Esophagus squamous epithelium (tissue), 5 donors: ENCODE data around the gene C3. TPM values are rescaled to one million over a fixed set of nuclear protein-coding genes. Genes with fewer than 3 reads are reported as not detected.
A peak's percentile ranks its signal among the peaks of the same experiment; 100 is the strongest.

ENCODE experiments used
- DNase-seq: peaks from one replicate; lab custom pipeline; 2025; lab: John Stamatoyannopoulos, UW
- H3K27ac ChIP-seq, 4 donors: fragments of 200-600 bp; sonication (generic); one replicate each; pipeline ENCODE4 v1.5.1; 2016 to 2019; ENCODE audit warnings: mild to moderate bottlenecking in 1 of 4
- H3K27me3 ChIP-seq, 4 donors: fragments of 200-600 bp; sonication (generic); 1 replicate in 3 of 4; 2 replicates in 1 of 4; pipeline versions ENCODE4 v1.5.1 to v1.6.0; 2017 to 2021; ENCODE audit warnings: antibody characterized with exemption in 1 of 4
- H3K36me3 ChIP-seq, 3 donors: fragments of 200-600 bp; sonication (generic); one replicate each; pipeline ENCODE4 v1.5.1; 2016 to 2019
- H3K4me1 ChIP-seq, 3 donors: fragments of 200-600 bp; sonication (generic); one replicate each; pipeline ENCODE4 v1.5.1; 2017 to 2019
- H3K4me3 ChIP-seq, 4 donors: fragments of 200-600 bp; sonication (generic); 1 replicate in 3 of 4; 2 replicates in 1 of 4; pipeline ENCODE4 v1.5.1; 2016 to 2019; ENCODE audit warnings: mild to moderate bottlenecking in 2 of 4, moderate library complexity in 1 of 4
- H3K9me3 ChIP-seq, 3 donors: fragments of 200-600 bp; sonication (generic); one replicate each; pipeline ENCODE4 v1.5.1; 2016 to 2019
- POLR2A ChIP-seq, 4 donors: fragments of 450-650 bp; IDR thresholded peaks; one replicate each; pipeline ENCODE4 v1.6.1; 2017; ENCODE audit warnings: antibody characterized with exemption in 4 of 4, mild to moderate bottlenecking in 4 of 4, moderate library complexity in 3 of 4
- WGBS, 2 donors: methylation state at CpG; one replicate each; pipeline ENCODE4 v1.1.5; 2018; 5-methylcytosine and 5-hydroxymethylcytosine counted together
- intact Hi-C: fragments of 100-400 bp; cut with DNase I; formaldehyde crosslinking; loops from one replicate; pipeline ENCODE4 v1.15.0; 2022
- total RNA-seq, 4 donors: library from RNA; depleted of rRNA; stranded (reverse); fragments of >200 nt; gene quantifications; one replicate each; pipeline ENCODE4 v1.1.0, GENCODE V29; 2016
- TF ChIP-seq, protein P1 (sequence below), 6 experiments: fragments of 450-650 bp in 4 of 6; fragments of 200-600 bp in 2 of 6; sonication (generic) in 2 of 6; IDR thresholded peaks; one replicate each; pipeline ENCODE4 v1.5.1; 2016 to 2019; ENCODE audit warnings: antibody characterized with exemption in 6 of 6, mild to moderate bottlenecking in 4 of 6, moderate library complexity in 4 of 6
- donor health status: DM: yes; HTN: yes; CAD: no.

Gene C3
- total RNA-seq, 4 donors from 2014 or later = 12.0 to 501 (median 189) TPM

DNA sequence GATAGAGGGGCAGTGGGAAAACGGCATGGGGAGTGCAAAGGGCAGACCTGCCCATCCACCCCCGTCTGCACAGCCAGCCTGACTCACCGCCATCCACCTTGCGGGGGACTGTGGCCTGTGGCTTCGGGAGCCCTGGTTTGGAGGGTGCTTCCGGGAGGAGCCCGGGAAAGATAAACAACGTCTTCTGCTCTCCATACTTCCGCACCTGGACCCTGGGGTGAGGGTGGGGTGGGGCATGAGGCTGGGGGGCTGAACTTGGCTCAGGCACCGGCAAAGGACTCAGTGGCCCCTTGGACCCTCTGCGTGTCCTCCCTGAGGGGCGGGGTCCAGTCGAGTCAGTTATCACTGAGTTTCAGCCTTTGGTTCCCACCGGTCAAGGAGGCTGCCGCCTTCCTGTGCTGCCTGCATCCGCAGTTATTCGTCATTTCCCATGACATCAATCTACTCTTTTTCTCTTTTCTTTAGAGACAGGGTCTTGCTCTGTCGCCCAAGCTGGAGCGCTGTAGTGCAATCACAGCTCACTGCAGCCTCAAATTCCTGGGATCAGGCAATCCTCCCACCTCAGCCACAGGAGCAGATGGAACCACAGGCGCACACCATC, 13.7 kb upstream of the C3 start:
- Histone ChIP-seq H3K36me3 (peaks cover 15 to 59% (median 19%) of the 10 kb centered on the region in 3 donors), H3K4me3 (no peak overlapping the region), H3K4me1 (peaks cover 20 to 58% (median 23%) of the 10 kb centered on the region in 3 donors), H3K27ac (no peak overlapping the region), H3K27me3 (no peaks in the 10 kb centered on the region), H3K9me3 (no peaks in the 10 kb centered on the region)
- intact Hi-C loops = no loop called here
- DNase-seq = no peak
- TF ChIP-seq, protein P1, sequence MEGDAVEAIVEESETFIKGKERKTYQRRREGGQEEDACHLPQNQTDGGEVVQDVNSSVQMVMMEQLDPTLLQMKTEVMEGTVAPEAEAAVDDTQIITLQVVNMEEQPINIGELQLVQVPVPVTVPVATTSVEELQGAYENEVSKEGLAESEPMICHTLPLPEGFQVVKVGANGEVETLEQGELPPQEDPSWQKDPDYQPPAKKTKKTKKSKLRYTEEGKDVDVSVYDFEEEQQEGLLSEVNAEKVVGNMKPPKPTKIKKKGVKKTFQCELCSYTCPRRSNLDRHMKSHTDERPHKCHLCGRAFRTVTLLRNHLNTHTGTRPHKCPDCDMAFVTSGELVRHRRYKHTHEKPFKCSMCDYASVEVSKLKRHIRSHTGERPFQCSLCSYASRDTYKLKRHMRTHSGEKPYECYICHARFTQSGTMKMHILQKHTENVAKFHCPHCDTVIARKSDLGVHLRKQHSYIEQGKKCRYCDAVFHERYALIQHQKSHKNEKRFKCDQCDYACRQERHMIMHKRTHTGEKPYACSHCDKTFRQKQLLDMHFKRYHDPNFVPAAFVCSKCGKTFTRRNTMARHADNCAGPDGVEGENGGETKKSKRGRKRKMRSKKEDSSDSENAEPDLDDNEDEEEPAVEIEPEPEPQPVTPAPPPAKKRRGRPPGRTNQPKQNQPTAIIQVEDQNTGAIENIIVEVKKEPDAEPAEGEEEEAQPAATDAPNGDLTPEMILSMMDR (IDR thresholded peaks at IDR 0.05) = no peak
- WGBS, 2 donors = 79 to 92% methylated on average over 10 to 17 of the region's 20 CpGs

DNA sequence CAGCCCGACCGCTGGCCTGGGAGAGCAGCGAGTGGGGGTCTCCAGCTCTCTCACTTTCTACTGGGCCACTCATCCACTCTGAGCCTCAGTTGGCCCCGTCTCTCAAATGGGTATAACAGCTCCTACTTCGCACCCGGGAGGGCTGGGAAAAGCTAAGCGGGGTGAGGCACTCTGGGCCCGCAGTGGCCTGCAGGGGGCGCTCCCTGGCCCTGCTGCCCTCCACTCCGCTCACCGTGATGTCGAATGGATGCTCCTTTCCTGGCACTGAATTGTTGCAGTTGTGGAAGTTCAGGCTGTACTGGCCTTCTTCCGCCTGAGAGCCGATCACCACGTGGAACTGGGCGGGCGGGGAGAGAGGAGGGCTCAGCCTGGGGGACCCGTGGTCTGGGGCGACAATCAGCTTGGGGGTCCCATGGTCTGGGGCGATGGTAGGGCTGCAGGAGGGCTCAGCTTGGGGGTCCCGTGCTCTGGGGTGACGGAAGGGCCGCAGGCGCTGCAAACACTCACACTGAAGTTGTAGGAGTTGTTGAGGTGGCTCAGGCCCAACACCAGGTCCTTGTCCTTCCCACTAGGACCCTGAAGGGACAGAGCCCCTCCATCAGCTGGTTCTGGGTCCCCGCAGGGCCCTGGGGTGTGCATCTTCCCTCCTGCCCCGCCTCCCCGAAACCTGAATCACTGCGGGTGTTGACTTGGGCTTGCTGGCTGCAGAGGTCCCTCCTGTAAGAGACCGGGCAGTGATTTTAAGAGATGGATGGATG, 13.1 kb upstream of the C3 start:
- H3K27me3 ChIP-seq = no peaks in the 10 kb centered on the region
- peaks cover 14 to 57% (median 16%) of the 10 kb centered on the region in 3 donors for H3K4me1 ChIP-seq
- 84 to 92% methylated on average over 12 to 15 of the region's 29 CpGs for WGBS, 2 donors
- H3K9me3 ChIP-seq = no peaks in the 10 kb centered on the region
- TF ChIP-seq POLR2A (IDR thresholded peaks at IDR 0.05) = no peak
- TF ChIP-seq, protein P1 (IDR thresholded peaks at IDR 0.05) = peak in 2 of 6 experiments; percentile 24 to 25
- no peak overlapping the region for H3K27ac ChIP-seq
- intact Hi-C loops = no loop called here
- no peak for DNase-seq
- H3K4me3 ChIP-seq = no peak overlapping the region
- peaks cover 15 to 59% (median 19%) of the 10 kb centered on the region in 3 donors for H3K36me3 ChIP-seq

DNA sequence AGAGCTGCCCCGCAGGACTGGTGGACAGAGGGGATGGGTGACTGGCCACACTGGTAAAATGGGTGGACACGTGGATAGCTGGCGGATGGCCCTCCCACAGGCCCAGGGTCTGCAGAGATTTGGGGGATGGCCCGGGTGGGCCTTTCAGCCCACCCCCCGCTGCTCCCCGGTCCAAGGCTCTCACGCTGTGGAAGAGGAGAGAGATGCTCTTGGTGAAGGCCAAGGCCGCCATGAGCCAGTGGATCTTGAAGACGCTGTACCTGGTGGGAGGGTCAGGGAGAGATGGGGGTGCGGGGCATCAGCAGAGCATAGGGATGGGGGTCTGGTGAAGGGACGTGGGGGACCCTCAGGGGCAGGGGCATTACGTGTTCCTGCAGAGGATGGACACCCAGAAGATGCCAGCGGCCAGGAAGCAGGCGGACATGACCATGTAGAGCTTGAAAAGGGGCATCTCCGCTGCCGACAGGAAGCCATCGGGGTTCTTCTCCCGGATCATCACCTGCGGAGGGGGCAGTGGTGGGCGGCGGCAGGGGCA, 12.4 kb upstream of the C3 start:
- no peaks in the 10 kb centered on the region for H3K9me3 ChIP-seq
- intact Hi-C loops = no loop called here

DNA sequence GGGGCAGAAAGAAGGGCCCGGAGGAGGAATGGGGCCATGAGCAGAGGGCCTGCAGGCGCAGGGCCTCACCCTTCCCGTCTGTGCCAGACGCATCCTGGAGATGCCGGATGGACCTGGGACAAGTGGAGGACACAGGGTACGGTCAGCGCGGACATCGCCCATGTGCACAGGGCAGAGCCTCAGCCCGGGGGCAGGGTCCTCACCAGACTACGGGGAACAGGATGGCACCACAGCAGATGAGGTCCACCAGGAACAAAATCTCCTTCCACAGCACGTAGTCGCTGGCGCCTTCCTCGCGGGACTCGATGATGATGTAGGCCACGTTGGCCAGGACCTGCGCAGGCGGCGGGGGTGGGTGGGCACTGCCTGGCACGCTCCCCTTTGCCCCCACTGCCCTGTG, 11.4 kb upstream of the C3 start:
- H3K9me3 ChIP-seq = no peaks in the 10 kb centered on the region
- H3K4me1 ChIP-seq = peaks cover 7 to 51% (median 9%) of the 10 kb centered on the region in 3 donors
- H3K27me3 ChIP-seq = no peaks in the 10 kb centered on the region
- TF ChIP-seq POLR2A (IDR thresholded peaks at IDR 0.05) = no peak
- TF ChIP-seq, protein P1 (IDR thresholded peaks at IDR 0.05) = no peak
- H3K4me3 ChIP-seq = no peak overlapping the region
- DNase-seq = no peak
- intact Hi-C loops = no loop called here
- H3K36me3 ChIP-seq = peaks cover 15 to 59% (median 19%) of the 10 kb centered on the region in 3 donors
- 75 to 85% methylated on average over 5 to 10 of the region's 22 CpGs for WGBS, 2 donors
- no peak overlapping the region for H3K27ac ChIP-seq

More for the DNA sequence above, 12.4 kb upstream of the C3 start:
- Histone ChIP-seq H3K4me1 (peaks cover 7 to 55% (median 10%) of the 10 kb centered on the region in 3 donors), H3K27ac (no peak overlapping the region), H3K36me3 (peaks cover 15 to 59% (median 19%) of the 10 kb centered on the region in 3 donors), H3K27me3 (no peaks in the 10 kb centered on the region), H3K4me3 (no peak overlapping the region)
- TF ChIP-seq, protein P1 (IDR thresholded peaks at IDR 0.05) = no peak
- TF ChIP-seq POLR2A (IDR thresholded peaks at IDR 0.05) = no peak
- DNase-seq = no peak
- 85 to 94% methylated on average over 9 to 20 of the region's 21 CpGs for WGBS, 2 donors
